GM23338 (cell line): ENCODE data around the gene CD40. TPM values are rescaled to one million over a fixed set of nuclear protein-coding genes. Genes with fewer than 3 reads are reported as not detected.

Experiments
- ATAC-seq: fragments of 200-7000 bp; cut with Tn5 transposase; 3 replicates; pipeline ENCODE4 v1.9.1; 2020
- DNase-seq: peaks from one replicate; pipeline ENCODE4 v3.0.0-alpha.2; 2015; ENCODE audit warnings: low spot score
- H2AFZ ChIP-seq: fragments of 200-600 bp; sonication (generic); 2 replicates; pipeline ENCODE4 v1.8.0; 2016; ENCODE audit warnings: antibody characterized with exemption, mild to moderate bottlenecking, moderate library complexity
- H3F3A ChIP-seq: fragments of 200-600 bp; sonication (generic); replicated peaks from 2 replicates; pipeline ENCODE4 v1.8.0; 2017; ENCODE audit warnings: antibody characterized with exemption, mixed run types, low read depth
- H3K27ac ChIP-seq: fragments of 200-600 bp; sonication (generic); 2 replicates; pipeline ENCODE4 v1.6.1; 2016; ENCODE audit warnings: low read depth
- H3K27me3 ChIP-seq: fragments of 200-600 bp; sonication (generic); 2 replicates; pipeline ENCODE4 v1.8.0; 2016; ENCODE audit warnings: mild to moderate bottlenecking, mixed run types, moderate library complexity; ENCODE audit not compliant: insufficient read depth
- H3K36me3 ChIP-seq: fragments of 200-600 bp; sonication (generic); 2 replicates; pipeline ENCODE4 v1.8.0; 2016; ENCODE audit warnings: mild to moderate bottlenecking; ENCODE audit not compliant: insufficient read depth
- H3K4me1 ChIP-seq: fragments of 200-600 bp; sonication (generic); 2 replicates; pipeline ENCODE4 v1.8.0; 2016; ENCODE audit warnings: mild to moderate bottlenecking, moderate library complexity; ENCODE audit not compliant: insufficient read depth
- H3K4me2 ChIP-seq: fragments of 200-600 bp; sonication (generic); 2 replicates; pipeline ENCODE4 v1.7.1; 2017; ENCODE audit warnings: mixed run types
- H3K4me3 ChIP-seq: fragments of 200-600 bp; sonication (generic); 2 replicates; pipeline ENCODE4 v1.6.1; 2016; ENCODE audit warnings: mixed run types
- H3K79me2 ChIP-seq: fragments of 200-600 bp; sonication (generic); replicated peaks from 2 replicates; pipeline ENCODE4 v1.8.0; 2017; ENCODE audit warnings: mild to moderate bottlenecking; ENCODE audit not compliant: insufficient read depth
- H3K9me2 ChIP-seq: fragments of 200-600 bp; sonication (generic); 2 replicates; pipeline ENCODE4 v1.8.0; 2017; ENCODE audit not compliant: insufficient read depth
- H4K20me1 ChIP-seq: fragments of 200-600 bp; sonication (generic); replicated peaks from 2 replicates; pipeline ENCODE4 v1.8.0; 2017; ENCODE audit warnings: mild to moderate bottlenecking; ENCODE audit not compliant: insufficient read depth
- H3K27ac Mint-ChIP-seq: 2 replicates; pipeline ENCODE4 v1.8.0; 2020; ENCODE audit warnings: inconsistent platforms, mild to moderate bottlenecking, moderate library complexity, mixed read lengths
- H3K27me3 Mint-ChIP-seq: 3 replicates; pipeline ENCODE4 v1.8.0; 2022; ENCODE audit warnings: low read depth, mild to moderate bottlenecking, moderate library complexity, mixed read lengths, inconsistent platforms; ENCODE audit not compliant: insufficient read depth, poor library complexity
- H3K36me3 Mint-ChIP-seq: 3 replicates; pipeline ENCODE4 v1.8.0; 2021; ENCODE audit warnings: low read depth, mild to moderate bottlenecking, inconsistent platforms, moderate library complexity, mixed read lengths
- H3K4me1 Mint-ChIP-seq: 3 replicates; pipeline ENCODE4 v1.8.0; 2020; ENCODE audit warnings: mild to moderate bottlenecking, inconsistent platforms, mixed read lengths
- H3K4me3 Mint-ChIP-seq: 3 replicates; pipeline ENCODE4 v1.8.0; 2021; ENCODE audit warnings: moderate library complexity, mild to moderate bottlenecking, inconsistent platforms, mixed read lengths
- H3K9me3 Mint-ChIP-seq: 3 replicates; pipeline ENCODE4 v1.8.0; 2020; ENCODE audit warnings: moderate library complexity, mild to moderate bottlenecking, inconsistent platforms, mixed read lengths
- CREB1 ChIP-seq: fragments of 250-450 bp; sonication (Bioruptor Pico); IDR thresholded peaks from 2 replicates; pipeline ENCODE4 v1.5.0; 2020; ENCODE audit warnings: low read depth, mild to moderate bottlenecking, moderate library complexity
- EZH2 ChIP-seq: fragments of 200-600 bp; sonication (generic); IDR thresholded peaks from one replicate; pipeline ENCODE4 v1.8.0; 2017; ENCODE audit warnings: antibody characterized with exemption, mild to moderate bottlenecking, low read depth; ENCODE audit not compliant: unreplicated experiment
- EZH2phosphoT487 ChIP-seq: fragments of 200-600 bp; sonication (generic); IDR thresholded peaks from one replicate; pipeline ENCODE4 v1.8.1; 2018; ENCODE audit warnings: antibody characterized with exemption; ENCODE audit not compliant: unreplicated experiment
- JUNB ChIP-seq: IDR thresholded peaks from one replicate; pipeline ENCODE4 v1.6.1; 2016; ENCODE audit warnings: antibody characterized with exemption; ENCODE audit not compliant: unreplicated experiment
- NANOG ChIP-seq: IDR thresholded peaks from 2 replicates; pipeline ENCODE4 v1.6.1; 2016; ENCODE audit warnings: antibody characterized with exemption, borderline replicate concordance
- POLR2AphosphoS5 ChIP-seq: IDR thresholded peaks from 2 replicates; pipeline ENCODE4 v1.6.1; 2016; ENCODE audit warnings: antibody characterized with exemption, low read depth
- STAT1 ChIP-seq: IDR thresholded peaks from one replicate; pipeline ENCODE4 v1.6.1; 2016; ENCODE audit warnings: antibody characterized with exemption; ENCODE audit not compliant: unreplicated experiment
- ZNF114 ChIP-seq: fragments of 250-450 bp; sonication (Bioruptor Pico); IDR thresholded peaks from 2 replicates; pipeline ENCODE4 v1.5.0; 2020; ENCODE audit warnings: mild to moderate bottlenecking, moderate library complexity
- ZNF331 ChIP-seq: fragments of 250-450 bp; sonication (Bioruptor Pico); IDR thresholded peaks from 2 replicates; pipeline ENCODE4 v1.5.0; 2020; ENCODE audit warnings: low read depth, mild to moderate bottlenecking, moderate library complexity
- polyA plus RNA-seq: library from polyadenylated mRNA; unstranded; fragments of >200 nt; fragmentation: Nextera tagmentation; extraction: Ambion mirVana; gene quantifications from 2 replicates; pipeline ENCODE4 v1.2.1, GENCODE V29; 2016
- total RNA-seq: library from RNA; depleted of rRNA; stranded (reverse); fragments of >200 nt; shearing (Covaris generic); gene quantifications from 2 replicates; pipeline ENCODE4 v1.2.3, GENCODE V29; 2014
- TF ChIP-seq, protein P1 (sequence below): fragments of 250-450 bp; sonication (Bioruptor Pico); IDR thresholded peaks from 2 replicates; pipeline ENCODE4 v1.5.0; 2020; ENCODE audit warnings: mild to moderate bottlenecking, moderate library complexity
- TF ChIP-seq, protein P2 (sequence below), 2 experiments: fragments of 200-600 bp in 1 of 2; sonication (generic) in 1 of 2; conservative IDR thresholded peaks; 2 replicates each; pipeline versions ENCODE4 v1.5.1 to v1.6.1; 2016 to 2017; ENCODE audit warnings: antibody characterized with exemption in 2 of 2, low read depth in 2 of 2, mild to moderate bottlenecking in 2 of 2, moderate library complexity in 1 of 2
- TF ChIP-seq, protein P3 (sequence below): IDR thresholded peaks from 2 replicates; pipeline ENCODE4 v1.6.1; 2016; ENCODE audit warnings: antibody characterized with exemption
- TF ChIP-seq, protein P4 (sequence below): IDR thresholded peaks from one replicate; pipeline ENCODE4 v1.6.1; 2018; ENCODE audit warnings: antibody characterized with exemption; ENCODE audit not compliant: unreplicated experiment

The CD40 gene
- total and polyA plus RNA-seq, 2 experiments from 2014 or later: 15.4 to 18.9 TPM

DNA sequence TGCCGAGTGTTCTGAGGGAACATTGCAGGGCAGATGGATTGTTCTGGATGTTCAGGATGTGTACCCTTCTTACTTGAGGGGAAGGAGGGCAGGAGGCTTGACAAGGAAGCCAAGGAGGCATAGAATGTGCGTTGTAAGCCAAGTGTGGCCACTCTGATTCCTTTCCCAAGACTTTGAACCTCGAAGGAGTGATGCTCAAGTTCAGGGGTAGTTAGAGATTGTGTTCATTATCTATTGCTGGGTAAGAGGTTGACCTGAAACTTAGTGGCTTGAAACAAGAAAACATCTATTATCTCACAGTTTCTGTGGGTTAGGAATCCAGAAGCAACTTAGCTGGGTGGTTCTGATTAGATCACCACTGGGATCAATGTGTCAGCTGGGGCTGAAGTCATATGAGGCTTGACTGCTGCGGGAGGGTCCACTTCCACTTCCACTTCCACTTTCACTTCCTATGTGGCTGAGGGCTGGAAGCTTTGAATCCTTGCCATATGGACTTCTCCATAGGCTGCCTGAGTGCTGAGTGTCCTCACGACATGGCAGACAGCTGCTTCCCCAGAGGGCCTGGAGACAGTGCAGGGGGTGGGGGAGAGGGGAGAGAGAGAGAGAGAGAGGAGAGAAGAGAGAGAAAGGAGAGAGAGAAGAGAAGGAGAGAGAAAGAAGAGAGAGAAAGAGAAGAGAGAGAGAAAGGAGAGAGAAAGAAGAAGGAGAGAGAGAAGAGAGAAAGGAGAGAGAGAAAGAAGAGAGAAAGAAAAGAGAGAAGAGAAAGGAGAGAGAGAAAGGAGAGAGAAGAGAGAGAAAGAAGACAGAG is 6.9 kb upstream of the CD40 start:
- Histone ChIP-seq H3F3A (no peaks in the 10 kb centered on the region), H3K4me3 (no peak overlapping the region), H3K9me2 (no peaks in the 10 kb centered on the region), H3K4me1 (no peaks in the 10 kb centered on the region), H3K27me3 (peaks cover 19% of the 10 kb centered on the region), H3K27ac (no peak overlapping the region), H3K36me3 (no peaks in the 10 kb centered on the region), H3K79me2 (no peaks in the 10 kb centered on the region), H3K4me2 (no peak overlapping the region), H2AFZ (0 out of 2 replicates have a peak overlapping the region, but pooled peaks have one; percentile 5), H4K20me1 (no peaks in the 10 kb centered on the region)
- Mint-ChIP-seq H3K27me3 (peaks cover 8% of the 10 kb centered on the region), H3K27ac (no peak overlapping the region), H3K9me3 (no peaks in the 10 kb centered on the region), H3K36me3 (no peaks in the 10 kb centered on the region), H3K4me3 (no peak overlapping the region), H3K4me1 (no peaks in the 10 kb centered on the region)
- no peak for DNase-seq
- no peak for ATAC-seq
- no peak for TF ChIP-seq STAT1
- TF ChIP-seq, protein P1, sequence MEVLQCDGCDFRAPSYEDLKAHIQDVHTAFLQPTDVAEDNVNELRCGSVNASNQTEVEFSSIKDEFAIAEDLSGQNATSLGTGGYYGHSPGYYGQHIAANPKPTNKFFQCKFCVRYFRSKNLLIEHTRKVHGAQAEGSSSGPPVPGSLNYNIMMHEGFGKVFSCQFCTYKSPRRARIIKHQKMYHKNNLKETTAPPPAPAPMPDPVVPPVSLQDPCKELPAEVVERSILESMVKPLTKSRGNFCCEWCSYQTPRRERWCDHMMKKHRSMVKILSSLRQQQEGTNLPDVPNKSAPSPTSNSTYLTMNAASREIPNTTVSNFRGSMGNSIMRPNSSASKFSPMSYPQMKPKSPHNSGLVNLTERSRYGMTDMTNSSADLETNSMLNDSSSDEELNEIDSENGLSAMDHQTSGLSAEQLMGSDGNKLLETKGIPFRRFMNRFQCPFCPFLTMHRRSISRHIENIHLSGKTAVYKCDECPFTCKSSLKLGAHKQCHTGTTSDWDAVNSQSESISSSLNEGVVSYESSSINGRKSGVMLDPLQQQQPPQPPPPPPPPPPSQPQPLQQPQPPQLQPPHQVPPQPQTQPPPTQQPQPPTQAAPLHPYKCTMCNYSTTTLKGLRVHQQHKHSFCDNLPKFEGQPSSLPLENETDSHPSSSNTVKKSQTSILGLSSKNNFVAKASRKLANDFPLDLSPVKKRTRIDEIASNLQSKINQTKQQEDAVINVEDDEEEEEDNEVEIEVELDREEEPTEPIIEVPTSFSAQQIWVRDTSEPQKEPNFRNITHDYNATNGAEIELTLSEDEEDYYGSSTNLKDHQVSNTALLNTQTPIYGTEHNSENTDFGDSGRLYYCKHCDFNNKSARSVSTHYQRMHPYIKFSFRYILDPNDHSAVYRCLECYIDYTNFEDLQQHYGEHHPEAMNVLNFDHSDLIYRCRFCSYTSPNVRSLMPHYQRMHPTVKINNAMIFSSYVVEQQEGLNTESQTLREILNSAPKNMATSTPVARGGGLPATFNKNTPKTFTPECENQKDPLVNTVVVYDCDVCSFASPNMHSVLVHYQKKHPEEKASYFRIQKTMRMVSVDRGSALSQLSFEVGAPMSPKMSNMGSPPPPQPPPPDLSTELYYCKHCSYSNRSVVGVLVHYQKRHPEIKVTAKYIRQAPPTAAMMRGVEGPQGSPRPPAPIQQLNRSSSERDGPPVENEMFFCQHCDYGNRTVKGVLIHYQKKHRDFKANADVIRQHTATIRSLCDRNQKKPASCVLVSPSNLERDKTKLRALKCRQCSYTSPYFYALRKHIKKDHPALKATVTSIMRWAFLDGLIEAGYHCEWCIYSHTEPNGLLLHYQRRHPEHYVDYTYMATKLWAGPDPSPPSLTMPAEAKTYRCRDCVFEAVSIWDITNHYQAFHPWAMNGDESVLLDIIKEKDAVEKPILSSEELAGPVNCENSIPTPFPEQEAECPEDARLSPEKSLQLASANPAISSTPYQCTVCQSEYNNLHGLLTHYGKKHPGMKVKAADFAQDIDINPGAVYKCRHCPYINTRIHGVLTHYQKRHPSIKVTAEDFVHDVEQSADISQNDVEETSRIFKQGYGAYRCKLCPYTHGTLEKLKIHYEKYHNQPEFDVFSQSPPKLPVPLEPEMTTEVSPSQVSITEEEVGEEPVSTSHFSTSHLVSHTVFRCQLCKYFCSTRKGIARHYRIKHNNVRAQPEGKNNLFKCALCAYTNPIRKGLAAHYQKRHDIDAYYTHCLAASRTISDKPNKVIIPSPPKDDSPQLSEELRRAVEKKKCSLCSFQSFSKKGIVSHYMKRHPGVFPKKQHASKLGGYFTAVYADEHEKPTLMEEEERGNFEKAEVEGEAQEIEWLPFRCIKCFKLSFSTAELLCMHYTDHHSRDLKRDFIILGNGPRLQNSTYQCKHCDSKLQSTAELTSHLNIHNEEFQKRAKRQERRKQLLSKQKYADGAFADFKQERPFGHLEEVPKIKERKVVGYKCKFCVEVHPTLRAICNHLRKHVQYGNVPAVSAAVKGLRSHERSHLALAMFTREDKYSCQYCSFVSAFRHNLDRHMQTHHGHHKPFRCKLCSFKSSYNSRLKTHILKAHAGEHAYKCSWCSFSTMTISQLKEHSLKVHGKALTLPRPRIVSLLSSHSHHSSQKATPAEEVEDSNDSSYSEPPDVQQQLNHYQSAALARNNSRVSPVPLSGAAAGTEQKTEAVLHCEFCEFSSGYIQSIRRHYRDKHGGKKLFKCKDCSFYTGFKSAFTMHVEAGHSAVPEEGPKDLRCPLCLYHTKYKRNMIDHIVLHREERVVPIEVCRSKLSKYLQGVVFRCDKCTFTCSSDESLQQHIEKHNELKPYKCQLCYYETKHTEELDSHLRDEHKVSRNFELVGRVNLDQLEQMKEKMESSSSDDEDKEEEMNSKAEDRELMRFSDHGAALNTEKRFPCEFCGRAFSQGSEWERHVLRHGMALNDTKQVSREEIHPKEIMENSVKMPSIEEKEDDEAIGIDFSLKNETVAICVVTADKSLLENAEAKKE (CRISPR knock-in tag): no peak
- TF ChIP-seq, protein P2, sequence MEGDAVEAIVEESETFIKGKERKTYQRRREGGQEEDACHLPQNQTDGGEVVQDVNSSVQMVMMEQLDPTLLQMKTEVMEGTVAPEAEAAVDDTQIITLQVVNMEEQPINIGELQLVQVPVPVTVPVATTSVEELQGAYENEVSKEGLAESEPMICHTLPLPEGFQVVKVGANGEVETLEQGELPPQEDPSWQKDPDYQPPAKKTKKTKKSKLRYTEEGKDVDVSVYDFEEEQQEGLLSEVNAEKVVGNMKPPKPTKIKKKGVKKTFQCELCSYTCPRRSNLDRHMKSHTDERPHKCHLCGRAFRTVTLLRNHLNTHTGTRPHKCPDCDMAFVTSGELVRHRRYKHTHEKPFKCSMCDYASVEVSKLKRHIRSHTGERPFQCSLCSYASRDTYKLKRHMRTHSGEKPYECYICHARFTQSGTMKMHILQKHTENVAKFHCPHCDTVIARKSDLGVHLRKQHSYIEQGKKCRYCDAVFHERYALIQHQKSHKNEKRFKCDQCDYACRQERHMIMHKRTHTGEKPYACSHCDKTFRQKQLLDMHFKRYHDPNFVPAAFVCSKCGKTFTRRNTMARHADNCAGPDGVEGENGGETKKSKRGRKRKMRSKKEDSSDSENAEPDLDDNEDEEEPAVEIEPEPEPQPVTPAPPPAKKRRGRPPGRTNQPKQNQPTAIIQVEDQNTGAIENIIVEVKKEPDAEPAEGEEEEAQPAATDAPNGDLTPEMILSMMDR (conservative IDR thresholded peaks at IDR 0.05; ENCODE audit: low read depth in 2 of 2): no peak
- no peak for TF ChIP-seq EZH2phosphoT487
- no peak for TF ChIP-seq ZNF114
- no peak for TF ChIP-seq ZNF331 (CRISPR knock-in tag)
- no peak for TF ChIP-seq EZH2
- TF ChIP-seq, protein P3, sequence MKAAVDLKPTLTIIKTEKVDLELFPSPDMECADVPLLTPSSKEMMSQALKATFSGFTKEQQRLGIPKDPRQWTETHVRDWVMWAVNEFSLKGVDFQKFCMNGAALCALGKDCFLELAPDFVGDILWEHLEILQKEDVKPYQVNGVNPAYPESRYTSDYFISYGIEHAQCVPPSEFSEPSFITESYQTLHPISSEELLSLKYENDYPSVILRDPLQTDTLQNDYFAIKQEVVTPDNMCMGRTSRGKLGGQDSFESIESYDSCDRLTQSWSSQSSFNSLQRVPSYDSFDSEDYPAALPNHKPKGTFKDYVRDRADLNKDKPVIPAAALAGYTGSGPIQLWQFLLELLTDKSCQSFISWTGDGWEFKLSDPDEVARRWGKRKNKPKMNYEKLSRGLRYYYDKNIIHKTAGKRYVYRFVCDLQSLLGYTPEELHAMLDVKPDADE: no peak
- TF ChIP-seq NANOG: no peak
- TF ChIP-seq, protein P4, sequence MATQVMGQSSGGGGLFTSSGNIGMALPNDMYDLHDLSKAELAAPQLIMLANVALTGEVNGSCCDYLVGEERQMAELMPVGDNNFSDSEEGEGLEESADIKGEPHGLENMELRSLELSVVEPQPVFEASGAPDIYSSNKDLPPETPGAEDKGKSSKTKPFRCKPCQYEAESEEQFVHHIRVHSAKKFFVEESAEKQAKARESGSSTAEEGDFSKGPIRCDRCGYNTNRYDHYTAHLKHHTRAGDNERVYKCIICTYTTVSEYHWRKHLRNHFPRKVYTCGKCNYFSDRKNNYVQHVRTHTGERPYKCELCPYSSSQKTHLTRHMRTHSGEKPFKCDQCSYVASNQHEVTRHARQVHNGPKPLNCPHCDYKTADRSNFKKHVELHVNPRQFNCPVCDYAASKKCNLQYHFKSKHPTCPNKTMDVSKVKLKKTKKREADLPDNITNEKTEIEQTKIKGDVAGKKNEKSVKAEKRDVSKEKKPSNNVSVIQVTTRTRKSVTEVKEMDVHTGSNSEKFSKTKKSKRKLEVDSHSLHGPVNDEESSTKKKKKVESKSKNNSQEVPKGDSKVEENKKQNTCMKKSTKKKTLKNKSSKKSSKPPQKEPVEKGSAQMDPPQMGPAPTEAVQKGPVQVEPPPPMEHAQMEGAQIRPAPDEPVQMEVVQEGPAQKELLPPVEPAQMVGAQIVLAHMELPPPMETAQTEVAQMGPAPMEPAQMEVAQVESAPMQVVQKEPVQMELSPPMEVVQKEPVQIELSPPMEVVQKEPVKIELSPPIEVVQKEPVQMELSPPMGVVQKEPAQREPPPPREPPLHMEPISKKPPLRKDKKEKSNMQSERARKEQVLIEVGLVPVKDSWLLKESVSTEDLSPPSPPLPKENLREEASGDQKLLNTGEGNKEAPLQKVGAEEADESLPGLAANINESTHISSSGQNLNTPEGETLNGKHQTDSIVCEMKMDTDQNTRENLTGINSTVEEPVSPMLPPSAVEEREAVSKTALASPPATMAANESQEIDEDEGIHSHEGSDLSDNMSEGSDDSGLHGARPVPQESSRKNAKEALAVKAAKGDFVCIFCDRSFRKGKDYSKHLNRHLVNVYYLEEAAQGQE: no peak
- no peak for TF ChIP-seq JUNB
- no peak for TF ChIP-seq CREB1 (CRISPR knock-in tag)
- no peak for TF ChIP-seq POLR2AphosphoS5
